Muscle of arm (tissue), 12 donors: Measurements from ENCODE around the gene SLC25A17. TPM values are rescaled to one million over a fixed set of nuclear protein-coding genes. Genes with fewer than 3 reads are reported as not detected.
"Not testable (repeated sequence)": the region's sequence is repeated elsewhere in the genome, so short reads cannot be mapped to it uniquely, and the experiment has no call there.

Experiments
- DNase-seq: peaks from one replicate; pipeline ENCODE4 v3.0.0-alpha.2; 2013
- polyA plus RNA-seq, 12 donors: library from polyadenylated mRNA; unstranded; fragments of 120-200 nt; gene quantifications; one replicate each; pipeline ENCODE4 v1.2.1, GENCODE V29; 2013; ENCODE audit not compliant: insufficient read length in 12 of 12

SLC25A17 gene
- polyA plus RNA-seq, 12 donors: 16.4 to 32.7 (median 21.9) TPM; not detected in 1

DNA sequence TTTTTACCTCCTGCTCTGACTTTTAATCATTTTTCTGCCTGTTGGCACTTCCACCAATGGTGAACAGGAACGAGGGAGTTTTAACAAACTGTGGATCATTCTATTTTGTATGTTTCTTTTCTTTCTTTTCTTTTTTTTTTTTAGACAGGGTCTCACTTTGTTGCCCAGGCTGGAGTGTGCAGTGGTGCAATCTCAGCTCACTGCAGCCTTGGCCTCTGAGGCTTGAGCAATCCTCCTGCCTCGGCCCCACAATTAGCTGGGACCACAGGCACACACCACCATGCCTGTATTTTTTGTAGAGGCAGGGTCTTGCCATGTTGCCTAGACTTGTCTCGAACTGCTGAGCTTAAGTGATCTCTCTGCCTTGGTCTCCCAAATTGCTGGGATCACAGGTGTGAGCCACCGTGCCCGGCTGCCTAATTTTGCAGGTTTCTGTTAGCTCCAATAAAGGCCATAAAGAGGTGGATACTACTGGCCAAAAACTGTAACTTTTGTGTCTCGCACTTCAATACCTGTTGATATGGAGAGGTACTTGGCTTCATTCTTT, 59.8 kb downstream of the SLC25A17 start:
- DNase-seq: no peak

DNA sequence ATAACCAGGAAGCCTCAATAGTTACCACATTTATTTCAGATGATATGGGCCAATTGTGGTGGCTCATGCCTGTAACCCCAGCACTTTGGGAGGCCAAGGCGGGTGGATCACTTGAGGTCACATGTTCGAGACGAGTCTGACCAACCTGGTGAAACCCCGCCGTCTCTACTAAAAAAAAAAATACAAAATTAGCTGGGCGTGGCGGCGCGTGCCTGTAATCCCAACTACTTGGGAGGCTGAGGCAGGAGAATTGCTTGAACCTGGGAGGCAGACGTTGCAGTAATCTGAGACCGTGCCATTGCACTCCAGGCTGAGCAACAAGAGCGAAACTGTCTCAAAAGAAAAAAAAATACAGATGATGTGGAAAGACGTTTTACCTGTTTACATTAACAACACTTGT, 60.3 kb downstream of the SLC25A17 start:
- not testable (repeated sequence) for DNase-seq

DNA sequence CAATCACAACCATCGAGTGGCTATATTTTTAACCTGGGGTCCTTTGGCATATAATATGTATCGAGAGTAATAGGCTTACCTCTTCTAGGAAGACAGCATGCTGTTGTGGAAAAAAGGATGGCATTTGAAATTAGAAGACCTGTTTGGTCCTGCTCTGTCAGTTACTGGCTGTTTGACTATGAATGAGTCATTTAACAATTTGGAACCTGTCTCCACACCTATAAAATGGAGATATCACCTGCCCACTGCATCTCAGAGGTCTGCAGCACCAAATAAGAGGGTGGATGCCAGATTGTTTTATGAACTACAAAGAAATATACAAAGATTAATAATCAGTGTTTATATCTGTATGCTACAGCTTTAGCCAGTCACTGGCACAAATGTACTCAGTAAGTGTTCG, 60.8 kb downstream of the SLC25A17 start:
- no peak for DNase-seq

GRCh38 chr22:40757071-40757470, 62.1 kb downstream of the SLC25A17 start:
- no peak for DNase-seq

DNA sequence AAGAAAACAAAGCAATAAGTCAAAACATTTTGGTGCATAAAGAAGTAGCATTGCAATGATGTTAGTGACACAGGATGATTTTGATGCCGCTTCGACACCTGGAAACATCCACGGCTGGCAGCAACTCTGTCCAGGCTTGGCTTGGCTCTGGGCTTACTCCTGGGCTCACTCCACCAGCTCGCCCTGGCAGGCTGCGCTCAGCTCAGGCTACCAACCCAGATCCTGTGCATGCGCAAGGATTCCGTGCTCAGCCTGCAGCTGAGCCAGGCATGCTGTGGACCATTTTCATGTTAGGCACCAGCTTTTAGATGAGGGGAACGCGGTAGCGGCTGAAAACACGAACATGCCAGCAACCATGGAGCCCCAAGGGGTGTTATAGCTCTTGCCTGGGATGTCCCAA, 66.0 kb downstream of the SLC25A17 start:
- no peak for DNase-seq

- no peak for DNase-seq
Measured at GRCh38 chr22:40751250-40751649, 67.9 kb downstream of the SLC25A17 start.

DNA sequence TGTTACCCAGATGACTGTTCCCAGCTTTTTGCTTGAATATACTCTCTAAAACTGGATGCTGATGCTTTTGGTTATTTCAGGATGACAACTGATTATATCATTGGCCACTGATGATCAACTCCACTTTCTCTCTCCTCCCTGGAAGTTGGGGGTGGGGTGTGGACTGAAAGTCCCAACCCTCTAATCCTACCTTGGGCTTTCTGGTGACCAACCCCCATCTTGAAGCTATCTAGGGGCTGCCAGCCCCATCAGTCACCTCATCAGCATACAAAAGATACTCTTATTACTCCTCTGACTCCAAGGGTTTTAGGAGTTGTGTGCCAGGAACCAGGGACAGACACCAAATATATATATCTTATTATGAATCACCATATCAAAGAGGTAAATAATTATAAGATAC, 69.3 kb downstream of the SLC25A17 start:
- no peak for DNase-seq

DNA sequence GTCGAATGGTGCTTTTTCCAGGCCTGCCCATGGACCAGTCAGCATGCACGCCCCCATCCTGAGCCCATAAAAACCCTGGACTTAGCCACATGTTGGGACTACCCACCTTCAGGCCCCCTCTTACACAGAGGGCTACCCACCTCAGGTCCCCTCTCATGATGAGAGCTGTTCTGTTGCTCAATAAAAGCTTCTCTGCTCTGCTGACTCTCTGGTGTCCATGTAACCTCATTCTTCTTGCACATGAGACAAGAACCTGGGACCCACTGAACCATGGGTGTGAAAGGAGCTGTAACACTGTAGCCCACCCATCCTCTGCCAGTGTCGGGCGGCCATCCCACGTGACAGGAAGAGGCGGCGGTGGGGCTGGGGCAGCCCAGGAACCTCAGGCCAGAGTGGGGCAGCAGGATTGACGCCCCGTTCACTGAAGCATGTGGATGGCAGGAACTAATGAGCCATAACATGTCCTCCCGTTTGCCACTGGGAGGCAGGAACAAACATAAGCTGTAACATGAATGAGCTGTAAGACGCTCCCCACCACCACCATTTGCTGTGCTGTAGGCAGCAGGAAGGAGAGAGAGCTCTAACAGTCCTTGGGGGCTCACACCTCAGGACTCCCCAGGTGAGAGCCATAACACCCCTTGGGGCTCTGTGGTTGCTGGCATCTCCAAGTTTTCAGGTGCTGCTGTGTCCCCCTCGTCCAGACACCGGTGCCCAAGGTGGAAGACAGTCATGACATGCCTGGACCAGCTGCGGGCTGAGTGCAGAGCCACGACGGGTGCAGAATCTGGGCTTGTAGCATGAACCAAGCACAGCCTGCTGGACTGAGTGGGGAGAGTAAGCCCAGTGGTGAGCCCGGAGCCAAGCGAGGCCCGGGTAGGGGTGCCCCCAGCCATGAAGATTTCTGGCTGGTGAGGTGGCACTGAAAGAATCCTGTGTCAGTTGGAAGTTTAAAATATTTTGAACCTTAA, 70.5 kb downstream of the SLC25A17 start:
- DNase-seq: no peak

- no peak for DNase-seq
Measured at GRCh38 chr22:40747361-40747760, 71.8 kb downstream of the SLC25A17 start.

GRCh38 chr22:40746428-40747220, 72.5 kb downstream of the SLC25A17 start:
- DNase-seq: no peak

DNA sequence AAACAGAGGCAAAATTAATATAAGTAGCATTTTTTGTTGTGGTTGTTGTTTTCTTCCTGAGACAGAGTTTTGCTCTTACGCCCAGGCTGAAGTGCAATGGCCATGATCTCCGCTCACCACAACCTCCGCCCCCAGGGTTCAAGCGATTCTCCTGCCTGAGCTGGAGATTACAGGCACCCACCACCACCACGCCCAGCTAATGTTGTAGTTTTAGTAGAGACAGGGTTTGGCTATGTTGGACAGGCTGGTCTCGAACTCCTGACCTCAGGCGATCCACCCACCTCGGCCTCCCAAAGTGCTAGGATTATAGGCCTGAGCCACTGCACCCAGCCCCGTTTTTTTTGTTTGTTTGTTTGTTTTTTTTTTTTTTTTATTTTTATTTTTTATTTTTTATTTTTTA, 75.4 kb downstream of the SLC25A17 start:
- DNase-seq: no peak

- no peak for DNase-seq
Measured at GRCh38 chr22:40741116-40741515, 78.0 kb downstream of the SLC25A17 start.

DNA sequence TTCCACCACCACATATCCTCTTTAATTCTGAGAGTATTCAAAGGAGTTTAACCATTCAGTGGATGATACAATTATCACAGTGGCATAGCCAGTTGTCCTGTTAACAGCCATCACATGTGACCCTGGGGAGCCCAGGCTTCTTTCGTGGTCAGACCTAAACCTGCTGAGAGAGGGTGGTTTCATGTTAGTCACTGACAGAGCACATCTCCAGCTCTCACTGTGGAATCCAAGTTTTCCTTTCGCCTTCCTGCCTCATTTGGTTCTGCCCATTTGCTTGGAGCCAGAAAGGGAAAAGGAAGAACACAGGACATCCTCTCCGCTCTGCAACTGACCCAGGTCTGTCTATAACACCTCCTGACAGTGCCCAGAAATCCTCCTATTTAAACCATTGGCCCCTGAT, 79.4 kb downstream of the SLC25A17 start:
- DNase-seq: no peak

DNA sequence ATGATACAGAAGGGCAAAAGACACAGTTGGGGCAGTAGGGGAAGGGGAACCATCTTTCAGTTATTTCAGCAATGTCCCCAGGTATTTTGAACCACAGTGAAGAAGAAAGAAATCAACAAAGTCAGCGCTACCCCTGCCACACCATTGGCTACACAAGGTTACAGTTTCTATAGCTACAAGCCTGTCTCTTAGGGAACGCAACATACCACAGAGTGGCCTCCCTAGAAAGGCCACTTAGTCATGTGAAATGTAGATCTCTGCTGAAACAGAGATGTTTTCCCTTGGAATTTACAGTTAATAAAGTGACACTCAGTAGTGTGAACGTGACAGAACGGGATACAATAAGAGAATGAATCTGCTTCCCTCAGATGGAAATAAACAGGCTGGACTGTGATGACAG, 85.2 kb downstream of the SLC25A17 start:
- no peak for DNase-seq

DNA sequence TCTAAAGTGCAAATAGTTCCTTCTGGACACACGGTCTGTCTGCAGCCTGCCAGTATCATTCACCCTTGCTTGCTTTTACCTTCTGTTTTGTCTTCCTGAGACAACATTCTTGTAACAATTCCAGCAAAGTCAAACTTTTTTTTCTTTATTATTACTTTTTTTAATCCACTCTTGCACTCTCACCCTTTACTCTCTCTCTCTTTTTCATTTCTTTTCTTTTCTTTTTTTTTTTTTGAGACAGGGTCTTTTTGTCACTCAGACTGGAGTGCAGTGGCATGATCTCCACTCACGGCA, 86.2 kb downstream of the SLC25A17 start:
- no peak for DNase-seq

DNA sequence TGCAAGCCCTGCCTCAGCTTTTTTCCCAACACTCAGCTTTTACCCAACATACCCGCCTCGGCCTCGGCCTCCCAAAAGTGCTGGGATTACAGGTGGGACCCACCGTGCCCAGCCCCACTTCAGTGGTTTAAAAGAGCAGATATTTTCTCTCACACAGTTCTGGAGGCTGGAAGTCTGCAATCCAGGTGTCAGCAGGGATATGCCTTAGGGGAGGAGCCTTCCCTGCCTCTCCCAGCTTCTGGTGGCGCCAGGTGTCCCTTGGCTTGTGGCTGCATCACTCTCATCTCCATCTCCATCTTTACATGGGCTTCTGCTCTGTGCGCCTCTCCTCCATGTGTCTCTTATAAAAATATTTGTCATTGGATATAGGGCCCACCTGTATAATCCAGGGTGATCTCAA, 89.9 kb downstream of the SLC25A17 start:
- DNase-seq: no peak

- DNase-seq: no peak
Measured at GRCh38 chr22:40728731-40729189, 90.4 kb downstream of the SLC25A17 start.

- DNase-seq: no peak
Measured at GRCh38 chr22:40727964-40728615, 91.1 kb downstream of the SLC25A17 start.

DNA sequence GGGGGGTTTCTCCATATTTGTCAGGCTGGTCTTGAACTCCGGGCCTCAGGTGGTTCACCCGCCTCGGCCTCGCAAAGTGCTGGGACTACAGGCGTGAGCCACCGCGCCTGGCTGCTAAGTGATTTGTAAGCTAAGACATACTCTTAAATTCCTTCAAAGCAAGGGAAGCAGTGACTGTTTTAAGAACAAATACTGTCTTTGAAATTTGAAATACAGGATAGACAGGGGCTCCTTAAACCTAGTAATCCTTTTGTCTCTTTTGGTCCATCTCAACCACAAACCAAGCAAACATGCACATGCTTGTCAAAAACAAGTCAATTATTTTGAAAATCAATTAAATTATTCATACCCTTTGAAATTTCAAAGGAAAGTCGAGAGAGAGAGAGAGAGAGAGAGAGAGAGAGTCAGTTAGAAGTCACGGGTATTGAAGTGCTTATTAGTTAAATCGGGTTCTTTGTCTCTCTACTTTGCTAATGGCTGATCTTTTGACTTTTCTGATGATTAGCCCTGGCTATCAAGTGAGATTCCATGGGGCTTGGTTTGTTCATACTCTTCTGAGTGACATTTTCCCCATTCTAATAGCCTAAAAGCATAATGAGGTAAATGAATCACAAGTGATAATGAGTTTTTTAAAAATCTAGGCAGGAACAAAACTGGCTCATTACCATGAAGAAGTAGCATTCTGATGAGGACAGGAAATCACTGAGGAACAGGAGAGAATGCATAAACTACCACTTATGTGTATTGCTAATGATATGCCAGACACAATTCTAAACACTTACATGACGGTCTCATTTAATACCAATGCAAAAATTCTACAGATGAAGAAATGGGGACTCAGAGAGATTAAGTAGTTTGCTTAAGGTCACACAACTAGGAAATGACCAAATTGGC, 91.8 kb downstream of the SLC25A17 start:
- no peak for DNase-seq

- DNase-seq: no peak
Measured at GRCh38 chr22:40726514-40726913, 92.6 kb downstream of the SLC25A17 start.

DNA sequence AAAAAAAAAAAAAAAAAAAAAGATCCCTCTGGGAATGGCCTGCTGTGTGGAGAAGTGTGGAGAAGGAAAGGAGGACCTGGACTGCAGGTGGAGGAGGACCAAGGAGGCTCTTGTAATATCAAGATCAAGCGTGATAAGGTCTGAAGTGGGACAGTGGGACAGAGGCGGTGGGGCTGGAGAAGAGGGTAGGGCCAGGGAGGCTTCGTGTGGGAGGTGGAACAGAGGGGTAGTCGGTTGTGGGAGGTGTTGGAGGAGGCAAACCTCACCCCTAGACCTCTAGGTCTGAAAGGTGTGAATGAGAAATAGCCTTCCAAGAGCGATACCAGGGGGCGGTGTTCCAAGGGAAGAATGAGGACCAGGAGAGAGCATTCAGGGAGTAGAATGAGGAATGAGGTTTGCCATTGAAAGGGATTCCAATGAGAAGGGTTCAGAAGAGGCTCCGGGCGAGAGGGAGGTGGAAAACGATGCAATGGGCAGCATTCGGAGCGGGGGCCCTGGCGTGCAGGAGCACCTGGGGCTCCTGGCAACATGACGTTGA, 95.7 kb downstream of the SLC25A17 start:
- DNase-seq: no peak
